Hepatocyte (in vitro differentiated cells): ENCODE data around the gene C2CD3. TPM values are rescaled to one million over a fixed set of nuclear protein-coding genes. Genes with fewer than 3 reads are reported as not detected.

Experiments used
- DNase-seq: peaks from one replicate; pipeline ENCODE4 v3.0.0-alpha.2; 2016; ENCODE audit warnings: low spot score
- H2AFZ ChIP-seq: fragments of 200-600 bp; sonication (generic); 2 replicates; pipeline ENCODE4 v1.6.0; 2016; ENCODE audit warnings: antibody characterized with exemption, mild to moderate bottlenecking
- H3K27ac ChIP-seq: fragments of 200-600 bp; sonication (generic); 2 replicates; pipeline ENCODE4 v1.5.1; 2016; ENCODE audit warnings: mild to moderate bottlenecking
- H3K27me3 ChIP-seq: fragments of 200-600 bp; sonication (generic); 2 replicates; pipeline ENCODE4 v1.6.1; 2016
- H3K36me3 ChIP-seq: fragments of 200-600 bp; sonication (generic); replicated peaks from 2 replicates; pipeline ENCODE4 v1.5.1; 2016; ENCODE audit warnings: low read depth; ENCODE audit not compliant: insufficient read depth
- H3K4me1 ChIP-seq: fragments of 200-600 bp; sonication (generic); 2 replicates; pipeline ENCODE4 v1.5.1; 2016; ENCODE audit warnings: mild to moderate bottlenecking, moderate library complexity; ENCODE audit not compliant: insufficient read depth
- H3K4me2 ChIP-seq: fragments of 200-600 bp; sonication (generic); 2 replicates; pipeline ENCODE4 v1.6.0; 2016
- H3K4me3 ChIP-seq: fragments of 200-600 bp; sonication (generic); 2 replicates; pipeline ENCODE4 v1.5.1; 2016; ENCODE audit warnings: mild to moderate bottlenecking
- H3K79me2 ChIP-seq: fragments of 200-600 bp; sonication (generic); 2 replicates; pipeline ENCODE4 v1.6.0; 2017; ENCODE audit warnings: mild to moderate bottlenecking
- H3K9me2 ChIP-seq: fragments of 200-600 bp; sonication (generic); replicated peaks from 2 replicates; pipeline ENCODE4 v1.6.0; 2017; ENCODE audit warnings: mild to moderate bottlenecking; ENCODE audit not compliant: insufficient read depth
- H3K9me3 ChIP-seq: fragments of 200-600 bp; sonication (generic); 2 replicates; pipeline ENCODE4 v1.5.1; 2016; ENCODE audit warnings: low read depth, mild to moderate bottlenecking
- H4K20me1 ChIP-seq: fragments of 200-600 bp; sonication (generic); 2 replicates; pipeline ENCODE4 v1.6.0; 2016; ENCODE audit warnings: mild to moderate bottlenecking; ENCODE audit not compliant: insufficient read depth, poor library complexity, severe bottlenecking
- CTCF ChIP-seq: fragments of 200-600 bp; sonication (generic); IDR thresholded peaks from 2 replicates; pipeline ENCODE4 v1.5.1; 2016; ENCODE audit warnings: antibody characterized with exemption, mild to moderate bottlenecking; ENCODE audit not compliant: poor library complexity
- EZH2 ChIP-seq: fragments of 200-600 bp; sonication (generic); IDR thresholded peaks from 2 replicates; pipeline ENCODE4 v1.6.1; 2016; ENCODE audit warnings: antibody characterized with exemption, mild to moderate bottlenecking, borderline replicate concordance
- EZH2phosphoT487 ChIP-seq: fragments of 200-600 bp; sonication (generic); IDR thresholded peaks from one replicate; pipeline ENCODE4 v1.6.1; 2018; ENCODE audit warnings: antibody characterized with exemption, mild to moderate bottlenecking, low read depth, moderate library complexity; ENCODE audit not compliant: unreplicated experiment, severe bottlenecking
- WGBS: methylation state at CpG from one replicate; pipeline ENCODE4 v1.1.6; 2016; ENCODE audit warnings: low lambda C conversion rate; ENCODE audit errors: missing lambda C conversion rate; 5-methylcytosine and 5-hydroxymethylcytosine counted together
- polyA plus RNA-seq: library from polyadenylated mRNA; unstranded; fragments of >200 nt; fragmentation: Nextera tagmentation; extraction: Ambion mirVana; gene quantifications from 2 replicates; pipeline ENCODE4 v1.2.1, GENCODE V29; 2016
- total RNA-seq: library from RNA; depleted of rRNA; stranded (reverse); fragments of >200 nt; gene quantifications from 2 replicates; pipeline ENCODE4 v1.2.3, GENCODE V29; 2014

The C2CD3 gene
- total and polyA plus RNA-seq, 2 experiments from 2014 or later, result 9.8 to 16.3 TPM

- no peaks in the 10 kb centered on the region for H3K9me3 ChIP-seq
- H2AFZ ChIP-seq, result no peak overlapping the region
- H3K9me2 ChIP-seq, result no peaks in the 10 kb centered on the region
- DNase-seq, result no peak
- H3K27ac ChIP-seq, result no peak overlapping the region
- no peaks in the 10 kb centered on the region for H4K20me1 ChIP-seq
- 95% methylated on average over 2 of the region's 2 CpGs for WGBS
- H3K4me2 ChIP-seq, result no peak overlapping the region
- no peak overlapping the region for H3K4me3 ChIP-seq
- H3K79me2 ChIP-seq, result no peaks in the 10 kb centered on the region
- H3K27me3 ChIP-seq, result no peaks in the 10 kb centered on the region
- H3K36me3 ChIP-seq, result no peaks in the 10 kb centered on the region
- TF ChIP-seq EZH2 (no peak), CTCF (no peak), EZH2phosphoT487 (no peak)
- H3K4me1 ChIP-seq, result no peaks in the 10 kb centered on the region
These were observed 70.6 kb downstream of the C2CD3 start for GRCh38 chr11:74100231-74100630.

DNA sequence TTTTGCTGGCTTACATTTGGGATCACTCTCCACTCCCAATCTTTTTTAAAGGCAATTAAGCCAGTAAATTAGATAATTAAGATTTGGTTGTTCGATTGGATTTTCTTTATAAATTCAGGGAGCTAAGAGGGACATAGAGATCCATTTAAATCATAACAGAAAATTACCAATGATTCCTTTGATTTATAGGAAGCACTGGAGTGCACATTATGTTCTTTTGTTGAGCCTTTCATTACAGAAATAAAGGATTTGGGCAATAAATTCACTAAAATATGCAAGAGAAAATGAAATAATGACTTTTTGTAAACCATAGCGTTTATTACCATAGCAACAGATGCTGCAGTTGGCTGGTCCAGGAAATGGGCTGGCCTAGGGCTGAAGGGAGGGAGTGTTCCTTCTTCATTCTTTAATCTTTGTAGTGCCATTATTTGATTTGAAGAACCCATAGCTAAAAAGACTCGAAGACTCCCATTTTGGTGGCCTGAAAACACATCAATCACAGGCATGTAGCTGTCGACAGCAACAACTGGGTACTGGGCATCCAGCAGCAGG lies 73.0 kb downstream of the C2CD3 start:
- no peak for DNase-seq
- H3K27me3 ChIP-seq, result no peaks in the 10 kb centered on the region
- H3K4me2 ChIP-seq, result no peak overlapping the region
- H3K4me3 ChIP-seq, result no peak overlapping the region
- H3K36me3 ChIP-seq, result no peaks in the 10 kb centered on the region
- TF ChIP-seq EZH2, result no peak
- TF ChIP-seq EZH2phosphoT487, result no peak
- no peak for TF ChIP-seq CTCF
- no peaks in the 10 kb centered on the region for H4K20me1 ChIP-seq
- H2AFZ ChIP-seq, result no peak overlapping the region
- H3K9me2 ChIP-seq, result no peaks in the 10 kb centered on the region
- H3K27ac ChIP-seq, result no peak overlapping the region
- no peaks in the 10 kb centered on the region for H3K9me3 ChIP-seq
- no peaks in the 10 kb centered on the region for H3K79me2 ChIP-seq
- H3K4me1 ChIP-seq, result no peaks in the 10 kb centered on the region
- 90% methylated on average over 4 of the region's 4 CpGs for WGBS

DNA sequence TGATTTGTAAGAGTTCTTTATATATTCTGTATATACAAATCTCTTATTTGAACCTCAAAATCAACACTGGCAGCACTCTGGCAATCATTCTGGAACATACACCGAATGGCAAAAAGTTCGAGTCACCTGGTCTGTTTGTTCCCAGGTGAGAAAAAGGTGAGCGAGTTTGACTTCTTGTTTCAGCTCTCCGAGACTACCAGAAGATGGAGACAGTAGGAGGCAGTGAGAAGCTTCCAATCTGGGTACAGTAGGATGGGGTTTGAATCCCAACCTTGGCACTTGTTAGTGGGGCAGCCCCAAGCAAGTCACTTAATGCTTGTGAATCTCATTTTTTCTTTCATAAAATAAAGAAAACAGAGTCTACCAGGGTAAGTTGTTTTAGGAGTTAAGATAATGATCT lies 76.4 kb downstream of the C2CD3 start:
- Histone ChIP-seq H3K27me3 (no peaks in the 10 kb centered on the region), H3K9me3 (no peaks in the 10 kb centered on the region), H4K20me1 (no peaks in the 10 kb centered on the region), H3K9me2 (no peaks in the 10 kb centered on the region), H3K36me3 (no peaks in the 10 kb centered on the region), H3K4me3 (no peak overlapping the region), H3K4me1 (no peaks in the 10 kb centered on the region), H3K27ac (no peak overlapping the region), H3K79me2 (no peaks in the 10 kb centered on the region), H3K4me2 (no peak overlapping the region), H2AFZ (no peak overlapping the region)
- 94% methylated on average over 4 of the region's 4 CpGs for WGBS
- TF ChIP-seq CTCF (no peak), EZH2phosphoT487 (no peak), EZH2 (no peak)
- no peak for DNase-seq

DNA sequence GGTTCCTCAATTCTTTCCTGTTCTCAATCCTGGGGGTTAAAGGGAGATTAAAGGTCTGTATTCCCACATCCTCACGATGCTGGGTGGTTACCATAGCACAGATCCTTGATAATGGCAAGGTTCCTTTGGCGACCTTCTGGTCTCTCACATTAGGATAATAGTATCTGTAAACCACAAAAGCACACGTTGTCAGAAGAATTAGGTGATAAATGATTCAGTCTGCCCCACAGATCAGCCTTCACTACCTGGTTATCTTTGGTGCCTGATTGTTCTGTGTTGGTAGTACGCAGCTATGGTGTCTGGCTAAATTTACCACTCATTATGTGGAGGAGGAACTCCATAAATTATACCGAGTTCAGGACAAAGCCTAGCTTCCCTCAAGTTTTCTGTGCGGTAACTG lies 78.4 kb downstream of the C2CD3 start:
- no peak overlapping the region for H3K27ac ChIP-seq
- no peak overlapping the region for H2AFZ ChIP-seq
- H3K4me2 ChIP-seq, result no peak overlapping the region
- no peaks in the 10 kb centered on the region for H3K9me3 ChIP-seq
- TF ChIP-seq CTCF (no peak), EZH2 (no peak), EZH2phosphoT487 (no peak)
- no peak for DNase-seq
- H3K36me3 ChIP-seq, result no peaks in the 10 kb centered on the region
- H3K4me3 ChIP-seq, result no peak overlapping the region
- WGBS, result 81% methylated on average over 6 of the region's 6 CpGs
- no peaks in the 10 kb centered on the region for H4K20me1 ChIP-seq
- H3K79me2 ChIP-seq, result no peaks in the 10 kb centered on the region
- H3K4me1 ChIP-seq, result no peaks in the 10 kb centered on the region
- no peaks in the 10 kb centered on the region for H3K27me3 ChIP-seq
- H3K9me2 ChIP-seq, result no peaks in the 10 kb centered on the region
